Superior temporal gyrus (tissue), 1 donor: ENCODE results near the gene GAP43.

Experiments used
- DNase-seq: peaks from one replicate; pipeline ENCODE4 v3.0.0-alpha.2; 2016; ENCODE audit errors: extremely low spot score

The GAP43 gene

DNA sequence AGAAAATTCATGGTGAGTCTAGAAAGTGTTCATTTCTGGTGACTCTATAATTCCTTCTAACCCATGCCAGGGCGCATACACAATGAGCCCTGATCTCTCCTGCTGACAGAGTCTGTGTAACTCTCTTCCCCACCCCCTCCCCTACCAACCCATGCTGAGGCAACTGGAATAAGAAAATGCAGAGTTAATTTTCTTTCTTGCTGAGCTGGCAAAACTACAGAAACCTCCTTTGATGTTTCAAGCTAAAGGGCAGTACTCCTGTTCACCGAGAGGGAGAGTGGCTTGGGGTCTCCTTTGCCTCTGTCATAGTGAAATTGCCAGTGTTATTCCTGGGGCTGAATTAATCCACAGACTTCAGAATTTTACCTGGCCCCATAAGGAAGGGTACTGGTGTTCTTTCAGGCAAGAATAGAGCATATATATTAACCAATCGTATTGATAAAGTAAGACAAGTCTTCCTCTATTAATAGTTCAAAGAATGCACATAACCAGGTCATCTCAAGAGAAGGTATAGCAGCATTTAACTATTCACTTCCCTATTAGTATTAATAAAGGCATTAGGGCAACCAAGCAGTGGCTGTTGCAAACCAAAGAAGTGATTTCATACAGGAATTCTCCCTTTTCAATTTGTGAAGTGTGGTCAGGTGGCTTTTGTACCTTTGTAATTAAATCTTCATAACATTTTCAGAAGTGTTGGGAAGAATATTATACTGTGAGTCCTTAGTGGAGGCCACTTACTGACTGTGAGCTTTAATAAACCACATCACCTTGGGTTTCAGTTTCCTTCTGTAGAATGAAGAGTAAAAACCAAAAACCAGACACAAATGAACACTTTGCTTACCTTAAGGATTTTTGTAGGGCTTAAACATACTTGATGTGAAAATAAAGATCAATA is 4.1 kb downstream of the GAP43 start:
- DNase-seq: no peak

DNA sequence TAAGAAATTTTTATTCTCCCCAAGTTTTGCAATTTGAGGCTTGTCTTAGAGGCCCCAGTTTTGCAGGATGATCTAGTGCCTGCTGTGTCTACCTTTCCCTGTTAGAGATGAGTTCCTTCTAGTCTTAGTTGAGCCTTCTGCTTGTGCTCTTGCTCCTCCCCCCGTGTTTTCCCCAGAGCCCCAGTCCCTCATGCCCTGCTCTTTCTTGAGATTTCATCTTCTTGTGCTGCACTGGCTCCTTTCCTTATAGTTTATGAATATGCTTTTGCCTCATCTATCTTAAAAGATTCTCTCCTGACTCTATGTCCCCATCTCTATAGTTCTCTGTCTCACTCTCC is 4.7 kb downstream of the GAP43 start:
- no peak for DNase-seq

DNA sequence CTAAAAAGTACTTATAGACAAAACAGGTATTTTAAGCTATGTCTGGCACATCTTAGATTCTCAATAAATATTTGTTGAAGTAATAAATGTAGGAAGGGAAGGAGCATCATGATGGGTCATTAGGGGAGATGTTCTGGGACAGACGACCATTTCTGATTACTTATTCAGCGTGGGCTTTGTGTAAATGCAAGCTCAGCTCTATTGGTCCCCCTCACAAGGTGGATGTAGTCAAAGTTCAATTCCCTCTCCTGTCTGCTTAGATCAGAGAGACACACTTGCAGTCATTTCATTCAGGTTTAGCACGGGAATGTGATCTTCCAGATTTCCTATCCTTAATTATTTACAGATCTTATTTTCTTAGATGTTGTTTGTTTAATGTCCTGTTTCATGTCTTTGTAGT is 7.5 kb downstream of the GAP43 start:
- no peak for DNase-seq

DNA sequence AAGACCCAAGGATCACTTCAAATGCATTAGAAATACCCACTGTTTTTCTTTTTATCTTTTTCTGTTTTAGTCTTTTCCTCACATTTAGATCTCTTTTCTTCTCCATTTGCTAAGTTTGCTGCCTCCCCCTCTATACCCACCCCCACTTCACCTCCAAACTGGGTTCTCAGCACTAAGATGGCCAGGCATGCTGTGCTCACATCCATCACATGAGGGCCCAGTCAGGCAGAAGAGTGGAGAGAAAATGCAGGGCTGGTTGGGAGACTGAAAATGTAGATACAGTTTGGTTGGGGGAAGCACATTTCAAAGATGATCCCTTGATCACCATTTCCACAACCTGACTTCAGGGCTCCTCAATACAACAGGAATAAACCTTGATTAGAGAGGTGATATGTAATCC is 8.7 kb downstream of the GAP43 start:
- DNase-seq: no peak

DNA sequence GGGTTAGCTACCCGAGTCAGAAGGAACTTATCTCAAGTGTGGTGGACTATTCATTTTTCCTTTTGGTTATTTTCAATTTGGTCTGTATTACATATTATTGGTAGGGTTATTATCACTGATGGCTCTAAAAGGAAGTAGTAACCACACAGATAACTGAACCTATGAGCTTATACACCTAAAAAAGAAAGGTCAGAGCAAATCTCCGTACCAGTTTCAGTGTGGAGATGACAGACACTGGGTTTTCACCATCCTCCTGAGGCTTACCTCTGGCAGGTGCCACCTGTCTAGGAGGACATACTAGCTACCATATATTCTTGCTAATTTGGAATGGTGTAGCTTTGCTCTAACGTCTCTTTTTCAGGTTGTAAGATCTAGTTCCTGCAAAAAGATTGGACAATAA is 10.2 kb downstream of the GAP43 start:
- DNase-seq: no peak

DNA sequence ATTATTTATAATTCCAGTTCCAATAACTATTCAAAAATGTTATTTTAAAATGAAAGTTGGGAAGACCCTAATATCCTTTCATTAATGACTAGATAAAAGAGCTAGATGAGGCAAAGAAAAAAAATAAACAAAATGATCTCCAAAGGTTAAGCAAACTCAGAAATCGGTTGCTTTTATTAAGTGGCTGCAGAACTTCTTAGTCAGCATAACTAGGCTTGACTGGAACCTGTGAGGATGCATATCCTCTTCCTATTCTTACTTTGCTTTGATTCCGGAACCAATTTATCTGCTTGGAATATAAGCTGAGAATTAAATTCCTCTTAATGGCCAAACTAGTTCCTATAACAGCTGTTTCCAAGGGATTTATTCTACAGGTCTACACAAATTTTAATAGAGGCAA is 10.7 kb downstream of the GAP43 start:
- DNase-seq: no peak

DNA sequence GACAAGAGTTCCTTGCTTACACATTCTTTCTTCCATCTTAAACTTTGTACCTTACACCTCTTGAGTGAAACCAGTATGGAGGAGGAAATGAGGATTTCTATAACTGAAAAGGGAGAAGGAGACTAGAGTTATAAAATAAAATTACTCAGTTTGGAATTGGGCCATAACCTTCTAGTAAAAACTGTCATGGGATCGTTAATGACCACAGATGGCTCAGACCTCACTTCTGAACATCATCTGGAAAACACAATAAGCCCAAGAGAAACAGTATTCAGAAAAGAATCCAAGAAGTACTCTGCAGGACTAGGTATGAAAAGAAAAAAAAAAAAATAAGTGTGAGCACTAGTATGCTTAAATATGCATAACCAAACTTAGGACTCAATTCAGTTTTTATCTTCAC is 12.1 kb downstream of the GAP43 start:
- DNase-seq: no peak

DNA sequence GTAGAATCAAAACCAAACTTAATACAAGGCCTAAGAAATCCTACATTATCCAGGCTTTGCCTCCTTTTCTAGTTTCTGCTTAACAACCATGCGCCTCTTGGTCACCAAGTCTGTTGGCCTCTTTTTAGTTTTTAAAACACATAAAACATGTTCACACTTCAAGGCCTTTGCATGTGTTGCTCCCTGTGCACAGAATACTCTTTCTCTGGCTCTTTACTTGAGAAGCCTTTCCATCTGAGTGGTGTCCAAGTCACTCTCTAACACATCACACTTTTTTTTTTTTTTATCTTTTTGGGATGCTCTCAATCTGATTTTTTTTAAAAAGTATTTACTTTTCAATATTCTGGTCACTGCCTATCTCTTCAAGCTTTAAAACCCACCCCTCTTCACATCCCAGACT is 14.9 kb downstream of the GAP43 start:
- no peak for DNase-seq

DNA sequence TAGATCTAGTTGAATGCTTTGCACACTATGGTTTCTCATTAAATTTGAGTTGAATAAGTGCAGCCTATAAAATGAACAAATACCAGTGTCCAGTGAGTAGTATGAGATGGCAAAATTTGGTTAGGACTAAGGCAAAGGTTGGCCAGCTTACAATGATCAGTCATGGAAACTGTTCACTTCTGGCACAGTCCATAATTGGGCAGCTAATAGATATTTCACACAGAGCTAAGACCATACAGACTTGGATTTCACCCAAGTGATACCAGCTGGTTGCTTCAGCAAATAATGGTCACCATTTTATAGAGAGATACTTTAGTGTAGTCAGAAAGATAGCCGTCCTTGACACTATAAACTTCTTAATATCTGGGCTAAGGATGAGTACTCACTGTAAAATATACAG is 15.7 kb downstream of the GAP43 start:
- no peak for DNase-seq

DNA sequence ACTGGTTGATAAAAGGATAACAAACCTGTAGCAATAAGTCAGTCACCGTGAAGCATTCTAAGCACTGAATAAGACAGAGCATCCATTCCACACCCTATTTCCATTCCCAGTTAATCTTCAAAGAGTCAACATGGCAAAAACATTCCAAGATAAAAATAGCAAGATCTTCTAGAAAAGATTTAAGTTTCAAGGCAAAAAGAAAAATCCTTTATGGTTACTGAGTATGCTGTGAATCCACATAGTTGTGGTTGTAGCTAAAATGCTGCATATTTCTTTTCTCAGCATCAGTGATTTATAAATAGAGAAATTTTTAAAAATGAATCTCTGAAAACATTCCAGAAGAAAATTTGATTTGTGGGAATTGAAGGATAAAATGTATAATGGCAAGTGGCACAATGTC is 21.1 kb downstream of the GAP43 start:
- no peak for DNase-seq

DNA sequence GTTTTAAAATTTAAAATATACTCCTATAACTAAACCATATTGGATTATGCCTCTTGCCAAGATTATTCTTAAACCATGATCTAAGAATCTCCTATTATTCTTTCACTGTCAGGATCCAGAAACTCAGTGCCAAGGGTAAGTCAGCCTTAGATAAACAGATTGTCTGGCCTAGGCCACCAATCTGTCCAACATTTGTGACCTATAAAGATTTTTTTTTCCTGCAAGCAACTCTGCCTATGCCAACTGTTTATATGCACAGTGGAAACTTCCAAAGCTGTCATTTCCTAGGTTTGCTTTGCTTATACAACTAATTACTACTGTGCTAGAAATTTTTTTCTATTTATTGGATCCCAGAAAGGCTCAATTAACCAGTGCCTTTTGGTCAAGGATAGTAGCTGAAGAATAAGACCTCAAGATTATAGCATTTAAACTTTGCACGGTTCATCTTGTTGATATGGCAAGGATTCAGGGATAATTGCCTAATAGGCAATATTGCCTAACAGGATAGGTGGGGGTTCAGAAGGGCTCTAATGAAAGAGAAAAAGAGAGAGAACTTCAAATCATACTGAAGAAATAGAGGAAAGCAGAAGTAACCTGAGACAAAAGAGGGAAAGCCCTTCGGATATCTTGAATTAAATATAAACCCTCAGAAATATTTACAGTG is 22.8 kb downstream of the GAP43 start:
- no peak for DNase-seq

DNA sequence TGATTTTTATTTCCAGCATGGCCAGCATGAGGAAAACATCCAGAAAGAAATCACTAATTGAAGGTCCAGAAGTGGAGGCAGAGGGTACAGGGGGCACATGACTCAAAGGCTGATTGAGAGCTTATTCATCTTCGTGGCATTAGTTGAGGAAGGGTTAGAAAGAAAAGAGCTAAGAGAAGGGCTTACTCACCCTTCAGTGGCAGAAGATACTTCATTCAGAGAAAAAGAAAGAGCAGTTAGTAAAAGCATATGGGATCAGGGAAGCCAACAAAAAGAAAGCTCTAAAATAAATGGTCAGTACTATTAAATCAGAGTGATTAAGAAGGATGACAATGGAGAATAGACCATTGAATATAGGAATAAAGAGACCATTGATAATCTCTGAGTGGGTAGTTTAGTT is 25.2 kb downstream of the GAP43 start:
- peak; percentile 32 for DNase-seq

DNA sequence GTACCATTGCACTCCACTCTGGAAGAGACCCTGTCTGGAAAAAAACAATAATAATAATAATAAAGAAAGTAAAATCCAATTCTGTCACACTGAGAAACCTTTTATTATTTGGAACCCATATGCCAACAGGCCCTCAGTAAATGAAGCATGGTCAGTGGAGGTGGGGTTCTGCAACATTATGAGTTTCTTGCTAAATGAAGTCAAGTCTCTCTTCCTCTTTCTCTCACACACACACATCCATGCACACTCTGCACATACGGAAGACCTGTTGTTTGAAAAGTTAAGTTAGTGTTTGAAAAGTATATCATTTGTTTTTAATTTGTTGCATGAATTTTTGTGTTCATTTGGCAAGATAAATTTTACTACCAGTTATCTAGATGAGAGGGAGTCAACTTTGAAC is 27.8 kb downstream of the GAP43 start:
- no peak for DNase-seq

DNA sequence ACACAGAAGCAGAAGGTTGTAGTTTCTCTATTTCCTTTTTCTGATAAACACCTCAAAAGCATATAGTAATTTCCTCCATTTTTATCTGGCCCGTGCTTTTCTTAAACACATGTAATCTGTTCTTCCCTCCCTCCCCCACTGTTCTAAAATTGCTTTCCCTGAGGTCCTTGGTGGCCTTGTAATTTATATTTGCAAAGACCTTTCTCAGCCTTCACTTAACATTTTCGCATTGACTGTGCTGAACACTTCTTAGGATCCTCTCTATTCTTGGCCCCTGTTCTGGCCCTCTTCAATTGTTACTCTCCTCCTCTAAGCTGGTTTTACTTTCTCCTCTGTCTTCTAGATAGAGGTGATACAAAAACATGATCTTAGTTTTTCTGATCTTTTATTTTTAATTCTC is 28.3 kb downstream of the GAP43 start:
- no peak for DNase-seq

DNA sequence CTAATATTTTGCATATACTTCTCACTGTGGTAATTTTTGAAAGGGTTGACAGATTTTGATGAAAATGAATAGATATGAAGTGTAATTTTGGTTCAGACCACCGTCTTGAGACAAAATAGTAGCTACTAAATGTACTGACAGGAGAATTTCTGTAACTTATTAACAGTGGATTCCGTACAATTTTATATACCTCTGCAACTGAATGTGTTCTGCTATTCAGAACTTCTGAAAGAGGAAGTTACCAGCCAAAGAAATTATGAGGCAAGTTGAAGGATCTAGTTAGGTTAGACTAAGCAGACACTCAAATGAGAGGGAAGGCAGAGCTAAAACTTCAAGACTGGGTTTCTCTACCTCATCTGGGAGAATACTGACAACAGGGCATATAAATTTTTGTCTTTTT is 29.4 kb downstream of the GAP43 start:
- DNase-seq: no peak

DNA sequence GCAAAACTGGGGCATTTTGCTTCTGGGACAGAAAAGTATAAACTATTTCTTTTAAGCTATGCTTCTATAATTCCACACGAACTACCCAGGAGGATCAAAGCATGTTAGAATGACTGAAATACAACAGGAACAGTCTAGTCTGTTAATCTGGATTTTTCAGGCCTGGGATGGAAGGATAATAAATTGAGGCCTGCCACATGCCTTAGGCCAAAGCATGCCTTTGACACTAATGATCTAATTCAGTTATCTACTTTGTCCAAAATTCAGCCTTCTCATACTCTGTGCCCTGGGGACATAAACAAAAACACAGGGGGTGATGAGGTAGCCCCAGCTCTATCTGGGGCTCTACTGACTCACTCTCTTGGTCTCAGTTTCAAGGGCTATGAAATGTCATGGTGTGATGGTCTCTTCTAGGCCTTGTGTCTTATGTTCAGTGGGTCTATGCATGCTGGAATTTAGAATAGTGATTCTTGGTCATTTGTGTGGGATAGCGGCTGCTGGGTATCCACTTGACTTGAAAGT is 32.5 kb downstream of the GAP43 start:
- no peak for DNase-seq

DNA sequence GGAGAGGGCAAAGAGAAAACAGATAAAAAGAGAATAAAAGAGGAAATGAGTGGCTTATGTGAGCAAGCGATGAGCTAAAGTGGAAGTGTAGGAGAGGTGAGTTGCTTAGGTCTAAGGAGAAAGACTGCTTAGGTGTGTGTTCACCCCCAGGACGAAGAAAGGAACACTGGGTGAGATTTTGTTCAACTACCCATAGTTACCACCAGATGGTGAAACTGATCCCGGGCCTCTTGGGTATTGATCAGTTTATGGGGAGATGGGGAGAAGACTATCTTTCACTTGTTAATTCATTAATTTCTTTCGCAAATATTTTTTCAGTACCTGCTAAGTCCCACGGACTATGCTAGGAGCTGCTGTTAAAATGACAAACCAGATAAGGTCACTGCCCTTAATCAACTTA is 33.9 kb downstream of the GAP43 start:
- no peak for DNase-seq

DNA sequence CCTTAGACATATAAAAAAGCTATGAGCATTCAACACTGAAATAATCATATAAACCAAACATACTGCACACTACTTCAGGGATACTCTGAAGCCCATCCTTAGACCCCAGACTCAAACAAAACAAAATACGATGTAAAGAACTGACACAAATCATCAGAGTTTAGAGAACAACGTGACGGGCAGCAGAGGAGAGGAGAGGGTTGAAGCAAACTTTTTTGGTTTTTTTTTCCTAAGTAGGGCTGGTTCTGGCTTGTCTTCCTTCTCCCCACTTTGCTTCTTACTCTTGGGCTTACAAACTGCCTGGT is 34.7 kb downstream of the GAP43 start:
- DNase-seq: no peak

DNA sequence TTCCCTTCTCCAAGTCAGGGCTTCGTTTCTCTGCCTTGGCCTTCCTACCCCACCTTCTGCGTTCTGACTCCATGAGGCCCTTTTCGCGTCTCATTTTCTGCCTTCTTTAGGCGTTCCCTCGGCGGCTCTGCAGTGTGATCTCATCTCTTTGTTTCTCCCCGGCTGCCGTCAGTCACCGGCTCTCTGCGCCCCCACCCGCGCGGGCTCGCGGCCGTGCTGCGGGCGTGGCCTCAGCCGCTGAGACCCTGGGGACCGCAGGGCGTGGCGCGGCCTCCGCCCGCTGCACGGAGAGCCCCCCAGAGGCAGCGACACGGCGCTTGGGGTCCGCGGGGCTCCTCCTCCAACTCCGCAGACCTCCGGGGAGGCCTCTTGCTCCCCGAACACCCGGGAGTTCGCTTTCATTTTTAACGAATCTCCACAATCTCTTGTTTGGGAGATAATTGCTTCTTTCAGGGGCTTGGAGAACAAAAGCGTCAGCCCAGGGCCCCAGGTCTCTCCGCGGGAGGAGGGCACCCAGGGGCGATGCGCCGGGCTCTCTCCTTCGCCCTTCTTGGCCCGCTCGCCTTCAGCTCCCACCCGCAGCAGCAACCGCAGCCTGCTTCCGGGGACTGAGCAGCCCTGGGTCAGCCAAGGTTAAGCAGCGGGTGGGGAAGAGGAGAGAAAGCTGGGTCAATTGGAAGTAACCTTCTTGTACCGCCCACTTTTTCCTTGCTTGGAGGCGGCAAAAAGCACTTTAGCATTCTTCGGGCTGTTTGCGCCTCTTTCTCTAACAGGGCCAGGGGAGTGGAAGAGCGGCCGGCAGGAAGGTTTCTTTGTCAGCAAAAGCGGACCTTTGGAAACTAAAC is 35.2 kb downstream of the GAP43 start:
- peak; percentile 70 for DNase-seq

DNA sequence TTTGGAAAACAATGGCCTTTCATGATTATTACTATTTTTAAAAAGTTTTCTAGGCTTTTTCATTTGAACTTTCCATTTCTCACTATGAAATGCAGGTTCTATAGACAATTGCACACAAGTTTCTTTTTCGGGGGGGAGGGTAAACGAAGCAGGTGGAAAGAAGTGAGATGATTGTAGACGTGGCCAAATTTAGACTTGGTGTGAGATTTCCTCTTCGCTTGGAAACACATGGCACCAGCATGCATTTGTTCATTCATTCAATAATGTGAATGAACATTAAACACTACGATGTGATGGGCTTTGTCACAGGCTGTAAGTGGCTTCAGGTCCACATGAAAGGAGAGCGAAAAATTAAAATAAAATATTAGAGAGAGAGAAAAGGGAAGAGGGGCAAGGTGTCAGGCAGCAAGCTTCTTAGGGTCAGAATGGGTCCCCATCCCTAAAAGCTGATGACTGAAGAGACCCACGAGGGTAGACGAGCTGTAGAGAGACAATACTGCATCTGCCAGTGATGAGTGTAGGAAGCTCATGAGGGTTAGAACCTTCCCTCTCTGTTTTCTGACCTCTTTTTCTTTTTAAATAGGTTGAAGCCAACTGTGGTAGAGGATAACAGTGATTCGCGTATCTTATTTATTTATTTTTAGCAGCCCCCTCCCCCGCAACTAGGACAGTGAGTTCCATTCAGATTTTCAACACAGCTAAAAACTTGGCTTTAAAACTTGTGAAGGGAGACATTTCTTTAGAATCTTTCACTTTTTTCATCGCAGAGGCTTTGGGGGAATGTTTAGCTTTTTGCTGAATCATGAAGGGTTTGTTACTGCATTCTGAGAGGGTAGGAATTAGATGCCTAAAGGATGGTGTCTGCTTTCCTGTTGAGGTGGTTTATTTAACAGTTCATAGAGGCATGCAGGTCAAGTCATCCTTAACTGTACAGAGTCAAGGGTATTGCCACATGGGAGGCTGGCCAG is 36.2 kb downstream of the GAP43 start:
- DNase-seq: no peak

DNA sequence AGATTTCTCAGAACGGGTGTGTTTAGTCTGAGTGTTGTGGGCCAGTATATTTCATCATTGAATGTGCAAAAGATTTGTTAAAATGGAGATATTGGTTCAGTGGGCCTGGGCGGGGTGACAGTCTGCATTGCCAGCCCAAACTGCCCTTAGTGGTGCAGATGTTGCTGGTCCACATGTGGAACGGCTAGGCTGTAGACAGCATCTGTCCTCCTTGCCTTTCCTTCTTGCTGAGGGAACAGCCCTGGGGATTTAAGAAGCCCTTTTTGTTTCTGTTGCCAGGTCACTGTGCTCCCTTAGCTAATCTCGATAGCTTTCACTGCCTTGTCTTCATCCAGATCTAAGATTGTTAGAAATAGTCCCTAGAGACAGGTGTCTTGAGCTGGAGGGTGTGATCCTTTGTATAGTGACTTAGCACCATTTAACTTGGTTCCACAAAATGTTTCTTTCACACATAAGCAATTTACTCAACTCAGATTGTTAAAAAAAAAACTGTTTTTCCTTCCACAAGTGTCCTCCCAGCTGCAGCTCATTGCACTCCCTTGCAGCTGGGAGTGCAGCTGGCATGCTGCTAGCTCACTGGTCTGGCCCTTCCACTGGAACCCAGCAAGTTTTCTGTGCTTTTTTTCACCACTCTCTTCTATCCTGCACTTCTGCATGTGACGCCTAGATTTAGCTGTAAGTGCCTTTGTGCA is 37.5 kb downstream of the GAP43 start:
- DNase-seq: peak; percentile 43
